Measurements from ENCODE around the gene BTBD17.
"Not testable (repeated sequence)": the region's sequence is repeated elsewhere in the genome, so short reads cannot be mapped to it uniquely, and the experiment has no call there.

The BTBD17 gene

GRCh38 chr17:74361230-74362068 is at the start of gene BTBD17:
BTBD17 (minus strand) TSS chr17:74361868; CDS start chr17:74361819, 49 bp downstream.
- TF ChIP-seq, protein P1, sequence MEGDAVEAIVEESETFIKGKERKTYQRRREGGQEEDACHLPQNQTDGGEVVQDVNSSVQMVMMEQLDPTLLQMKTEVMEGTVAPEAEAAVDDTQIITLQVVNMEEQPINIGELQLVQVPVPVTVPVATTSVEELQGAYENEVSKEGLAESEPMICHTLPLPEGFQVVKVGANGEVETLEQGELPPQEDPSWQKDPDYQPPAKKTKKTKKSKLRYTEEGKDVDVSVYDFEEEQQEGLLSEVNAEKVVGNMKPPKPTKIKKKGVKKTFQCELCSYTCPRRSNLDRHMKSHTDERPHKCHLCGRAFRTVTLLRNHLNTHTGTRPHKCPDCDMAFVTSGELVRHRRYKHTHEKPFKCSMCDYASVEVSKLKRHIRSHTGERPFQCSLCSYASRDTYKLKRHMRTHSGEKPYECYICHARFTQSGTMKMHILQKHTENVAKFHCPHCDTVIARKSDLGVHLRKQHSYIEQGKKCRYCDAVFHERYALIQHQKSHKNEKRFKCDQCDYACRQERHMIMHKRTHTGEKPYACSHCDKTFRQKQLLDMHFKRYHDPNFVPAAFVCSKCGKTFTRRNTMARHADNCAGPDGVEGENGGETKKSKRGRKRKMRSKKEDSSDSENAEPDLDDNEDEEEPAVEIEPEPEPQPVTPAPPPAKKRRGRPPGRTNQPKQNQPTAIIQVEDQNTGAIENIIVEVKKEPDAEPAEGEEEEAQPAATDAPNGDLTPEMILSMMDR (IDR thresholded peaks at IDR 0.05), result no peak
- Histone ChIP-seq H3K9me3 (no peaks in the 10 kb centered on the region), H3K4me1 (ENCODE audit: control insufficient read depth in 1 of 2, insufficient read depth in 1 of 2, low read depth in 1 of 2, low read length in 1 of 2) (no peaks in the 10 kb centered on the region), H3K4me3 (ENCODE audit: low read depth in 1 of 2, low read length in 1 of 2) (no peak within 1 kb of the TSS), H3K36me3 (no peaks in the 10 kb centered on the region), H3K27ac (no peak within 1 kb of the TSS), H3K27me3 (peaks cover 85% of the 10 kb centered on the region)

GRCh38 chr17:74410001-74410443 is 48.4 kb upstream of the BTBD17 start:
- no peaks in the 10 kb centered on the region for H3K4me1 ChIP-seq (ENCODE audit: control insufficient read depth in 1 of 2, insufficient read depth in 1 of 2, low read depth in 1 of 2, low read length in 1 of 2)
- no peaks in the 10 kb centered on the region for H3K27me3 ChIP-seq
- H3K4me3 ChIP-seq (ENCODE audit: low read depth in 1 of 2, low read length in 1 of 2), result no peak overlapping the region
- no peaks in the 10 kb centered on the region for H3K36me3 ChIP-seq
- TF ChIP-seq, protein P1 (IDR thresholded peaks at IDR 0.05), result no peak
- no peaks in the 10 kb centered on the region for H3K9me3 ChIP-seq
- H3K27ac ChIP-seq, result no peak overlapping the region

DNA sequence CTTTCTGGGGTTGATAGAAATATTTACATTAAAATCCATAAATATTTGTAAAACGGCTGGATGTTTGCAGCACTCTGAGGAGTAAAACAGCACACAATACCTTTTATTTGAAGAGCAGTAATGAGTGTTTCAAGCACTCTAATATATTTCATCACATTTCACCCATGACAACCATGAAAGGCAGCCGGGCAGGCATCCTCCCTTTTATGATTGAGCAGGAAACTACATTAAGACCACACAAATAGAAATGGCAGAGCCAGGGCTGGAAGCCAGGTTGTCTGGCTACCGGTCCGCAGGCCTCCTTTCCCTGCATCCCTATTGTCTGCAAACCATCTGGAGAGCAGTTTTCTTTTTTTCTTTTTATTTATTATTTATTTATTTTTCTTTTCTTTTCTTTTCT is 47.1 kb upstream of the BTBD17 start:
- Histone ChIP-seq H3K4me3 (ENCODE audit: low read depth in 1 of 2, low read length in 1 of 2) (no peak overlapping the region), H3K36me3 (no peaks in the 10 kb centered on the region), H3K27ac (no peak overlapping the region), H3K27me3 (peaks cover 9% of the 10 kb centered on the region), H3K4me1 (ENCODE audit: control insufficient read depth in 1 of 2, insufficient read depth in 1 of 2, low read depth in 1 of 2, low read length in 1 of 2) (no peaks in the 10 kb centered on the region), H3K9me3 (no peaks in the 10 kb centered on the region)
- TF ChIP-seq, protein P1 (IDR thresholded peaks at IDR 0.05), result no peak

DNA sequence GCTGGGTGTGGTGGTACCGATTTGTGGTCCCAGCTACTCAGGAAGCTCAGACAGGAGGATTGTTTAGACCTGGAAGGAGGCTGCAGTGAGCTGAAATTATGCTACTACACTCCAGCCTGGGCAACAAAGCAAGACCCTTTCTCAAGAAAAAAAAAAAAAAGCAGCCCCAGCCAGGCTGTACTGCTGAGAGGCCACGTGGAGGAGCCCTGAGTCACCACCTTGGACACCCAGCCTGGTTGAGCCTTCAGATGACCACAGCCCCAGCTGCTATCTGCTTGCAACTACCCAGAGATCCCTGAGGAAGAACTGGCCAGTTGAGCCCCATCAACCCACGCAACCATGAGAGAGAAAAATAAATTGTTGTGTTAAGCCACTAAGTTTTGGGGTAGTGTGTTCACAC is 46.6 kb upstream of the BTBD17 start:
- peaks cover 12% of the 10 kb centered on the region for H3K27me3 ChIP-seq
- H3K27ac ChIP-seq, result no peak overlapping the region
- H3K9me3 ChIP-seq, result no peaks in the 10 kb centered on the region
- H3K4me3 ChIP-seq (ENCODE audit: low read depth in 1 of 2, low read length in 1 of 2), result no peak overlapping the region
- no peaks in the 10 kb centered on the region for H3K36me3 ChIP-seq
- TF ChIP-seq, protein P1 (IDR thresholded peaks at IDR 0.05), result no peak
- H3K4me1 ChIP-seq (ENCODE audit: control insufficient read depth in 1 of 2, insufficient read depth in 1 of 2, low read depth in 1 of 2, low read length in 1 of 2), result no peaks in the 10 kb centered on the region

- H3K27me3 ChIP-seq, result peaks cover 12% of the 10 kb centered on the region
- H3K36me3 ChIP-seq, result no peaks in the 10 kb centered on the region
- H3K27ac ChIP-seq, result no peak overlapping the region
- TF ChIP-seq, protein P1 (IDR thresholded peaks at IDR 0.05), result no peak
- H3K4me1 ChIP-seq (ENCODE audit: control insufficient read depth in 1 of 2, insufficient read depth in 1 of 2, low read depth in 1 of 2, low read length in 1 of 2), result no peaks in the 10 kb centered on the region
- no peak overlapping the region for H3K4me3 ChIP-seq (ENCODE audit: low read depth in 1 of 2, low read length in 1 of 2)
- H3K9me3 ChIP-seq, result no peaks in the 10 kb centered on the region
Observed at GRCh38 chr17:74407384-74407783, 45.7 kb upstream of the BTBD17 start.

- H3K9me3 ChIP-seq; H3K27ac ChIP-seq; H3K4me3 ChIP-seq (ENCODE audit: low read depth in 1 of 2, low read length in 1 of 2); H3K4me1 ChIP-seq (ENCODE audit: control insufficient read depth in 1 of 2, insufficient read depth in 1 of 2, low read depth in 1 of 2, low read length in 1 of 2); H3K36me3 ChIP-seq: not testable (repeated sequence)
- peaks cover 12% of the 10 kb centered on the region for H3K27me3 ChIP-seq
Observed at GRCh38 chr17:74405311-74405710, 43.6 kb upstream of the BTBD17 start.
